HG03066 (cell line): ENCODE measurements around the gene FOXO3.

ENCODE experiments used
- ATAC-seq: cut with Tn5 transposase; IDR thresholded peaks from one replicate; pipeline ENCODE4 v1.9.1; 2021; ENCODE audit warnings: low read depth; ENCODE audit not compliant: unreplicated experiment

Gene FOXO3

GRCh38 chr6:108702106-108702851 is 141.6 kb downstream of the FOXO3 start:
- no peak for ATAC-seq

GRCh38 chr6:108706649-108707048 is 145.9 kb downstream of the FOXO3 start:
- no peak for ATAC-seq

- no peak for ATAC-seq
Measured at GRCh38 chr6:108707328-108707976, 146.7 kb downstream of the FOXO3 start.

- no peak for ATAC-seq
Measured at GRCh38 chr6:108710030-108710429, 149.3 kb downstream of the FOXO3 start.

GRCh38 chr6:108710551-108710950 is 149.8 kb downstream of the FOXO3 start:
- ATAC-seq = no peak

GRCh38 chr6:108711071-108711470 is 150.4 kb downstream of the FOXO3 start:
- no peak for ATAC-seq

GRCh38 chr6:108711826-108712225 is 151.1 kb downstream of the FOXO3 start:
- ATAC-seq = no peak

GRCh38 chr6:108712946-108713345 is 152.2 kb downstream of the FOXO3 start:
- ATAC-seq = no peak

GRCh38 chr6:108714101-108714765 is 153.5 kb downstream of the FOXO3 start:
- no peak for ATAC-seq

- no peak for ATAC-seq
Measured at GRCh38 chr6:108714766-108715414, 154.2 kb downstream of the FOXO3 start.

GRCh38 chr6:108715832-108716231 is 155.1 kb downstream of the FOXO3 start:
- no peak for ATAC-seq

- no peak for ATAC-seq
Measured at GRCh38 chr6:108716801-108717791, 156.4 kb downstream of the FOXO3 start.

GRCh38 chr6:108719477-108719876 is 158.8 kb downstream of the FOXO3 start:
- ATAC-seq = no peak

GRCh38 chr6:108720827-108721226 is 160.1 kb downstream of the FOXO3 start:
- no peak for ATAC-seq

GRCh38 chr6:108721286-108721685 is 160.6 kb downstream of the FOXO3 start:
- no peak for ATAC-seq

GRCh38 chr6:108723594-108723993 is 162.9 kb downstream of the FOXO3 start:
- ATAC-seq = no peak

- no peak for ATAC-seq
Measured at GRCh38 chr6:108726726-108727339, 166.1 kb downstream of the FOXO3 start.

GRCh38 chr6:108727966-108728730 is 167.4 kb downstream of the FOXO3 start:
- ATAC-seq = no peak

GRCh38 chr6:108728826-108729225 is 168.1 kb downstream of the FOXO3 start:
- no peak for ATAC-seq
